Measurements from ENCODE around the gene RBM43. TPM values are rescaled to one million over a fixed set of nuclear protein-coding genes. Genes with fewer than 3 reads are reported as not detected.
"Not testable (repeated sequence)": the region's sequence is repeated elsewhere in the genome, so short reads cannot be mapped to it uniquely, and the experiment has no call there.

The RBM43 gene
- total and polyA plus RNA-seq, 4 donors, result 3.0 to 17.8 (median 5.7) TPM

GRCh38 chr2:151297882-151298281, 36.2 kb upstream of the RBM43 start:
- Histone ChIP-seq H3K36me3 (ENCODE audit: control insufficient read depth in 4 of 4, insufficient read depth in 4 of 4, low read length in 4 of 4) (no peaks in the 10 kb centered on the region), H3K27ac (ENCODE audit: low read depth in 1 of 2, low read length in 1 of 2) (no peak overlapping the region), H3K27me3 (ENCODE audit: control insufficient read depth in 3 of 3, insufficient read depth in 3 of 3, low read length in 2 of 3) (no peaks in the 10 kb centered on the region), H3K9me3 (ENCODE audit: control insufficient read depth in 4 of 4, insufficient read depth in 3 of 4, low read length in 3 of 4) (no peaks in the 10 kb centered on the region), H3K4me1 (ENCODE audit: control insufficient read depth in 5 of 5, insufficient read depth in 5 of 5, low read length in 5 of 5) (no peaks in the 10 kb centered on the region), H3K4me3 (no peak overlapping the region), H3K9ac (ENCODE audit: insufficient read depth in 1 of 2, low read length in 2 of 2) (no peak overlapping the region)
- 0 to 9% methylated on average over 1 of the region's 1 CpG for WGBS, 2 donors
- DNase-seq (no peak), ATAC-seq (ENCODE audit: insufficient read depth, low FRiP score) (no peak)
- no peak for TF ChIP-seq CTCF (IDR thresholded peaks at IDR 0.05; ENCODE audit: control extremely low read depth, extremely low read depth)

- ATAC-seq (ENCODE audit: insufficient read depth, low FRiP score); H3K36me3 ChIP-seq (ENCODE audit: control insufficient read depth in 4 of 4, insufficient read depth in 4 of 4, low read length in 4 of 4); H3K27ac ChIP-seq (ENCODE audit: low read depth in 1 of 2, low read length in 1 of 2); H3K4me3 ChIP-seq; H3K27me3 ChIP-seq (ENCODE audit: control insufficient read depth in 3 of 3, insufficient read depth in 3 of 3, low read length in 2 of 3); DNase-seq; H3K9ac ChIP-seq (ENCODE audit: insufficient read depth in 1 of 2, low read length in 2 of 2); H3K4me1 ChIP-seq (ENCODE audit: control insufficient read depth in 5 of 5, insufficient read depth in 5 of 5, low read length in 5 of 5); H3K9me3 ChIP-seq (ENCODE audit: control insufficient read depth in 4 of 4, insufficient read depth in 3 of 4, low read length in 3 of 4): not testable (repeated sequence)
- WGBS, 2 donors, result 90 to 97% methylated on average over 33 to 35 of the region's 35 CpGs
These were observed 34.3 kb upstream of the RBM43 start for GRCh38 chr2:151295926-151296325.

- H3K27ac ChIP-seq (ENCODE audit: low read depth in 1 of 2, low read length in 1 of 2), result no peak overlapping the region
- ATAC-seq (ENCODE audit: insufficient read depth, low FRiP score) (no peak), DNase-seq (peak in 1 of 3 donors; percentile 45)
- TF ChIP-seq CTCF (IDR thresholded peaks at IDR 0.05; ENCODE audit: control extremely low read depth, extremely low read depth), result no peak
- H3K4me1 ChIP-seq (ENCODE audit: control insufficient read depth in 5 of 5, insufficient read depth in 5 of 5, low read length in 5 of 5), result peaks cover 0 to 9% (median 5%) of the 10 kb centered on the region in 5 donors
- no peaks in the 10 kb centered on the region for H3K36me3 ChIP-seq (ENCODE audit: control insufficient read depth in 4 of 4, insufficient read depth in 4 of 4, low read length in 4 of 4)
- no peak overlapping the region for H3K4me3 ChIP-seq
- no peak overlapping the region for H3K9ac ChIP-seq (ENCODE audit: insufficient read depth in 1 of 2, low read length in 2 of 2)
- no peaks in the 10 kb centered on the region for H3K9me3 ChIP-seq (ENCODE audit: control insufficient read depth in 4 of 4, insufficient read depth in 3 of 4, low read length in 3 of 4)
- no peaks in the 10 kb centered on the region for H3K27me3 ChIP-seq (ENCODE audit: control insufficient read depth in 3 of 3, insufficient read depth in 3 of 3, low read length in 2 of 3)
These were observed 30.9 kb upstream of the RBM43 start for GRCh38 chr2:151292546-151292945.

GRCh38 chr2:151292141-151292540, 30.5 kb upstream of the RBM43 start:
- DNase-seq (no peak), ATAC-seq (ENCODE audit: insufficient read depth, low FRiP score) (no peak)
- Histone ChIP-seq H3K9ac (ENCODE audit: insufficient read depth in 1 of 2, low read length in 2 of 2) (no peak overlapping the region), H3K4me3 (no peak overlapping the region), H3K4me1 (ENCODE audit: control insufficient read depth in 5 of 5, insufficient read depth in 5 of 5, low read length in 5 of 5) (peaks cover 0 to 9% (median 5%) of the 10 kb centered on the region in 5 donors), H3K27ac (ENCODE audit: low read depth in 1 of 2, low read length in 1 of 2) (no peak overlapping the region), H3K9me3 (ENCODE audit: control insufficient read depth in 4 of 4, insufficient read depth in 3 of 4, low read length in 3 of 4) (no peaks in the 10 kb centered on the region), H3K27me3 (ENCODE audit: control insufficient read depth in 3 of 3, insufficient read depth in 3 of 3, low read length in 2 of 3) (no peaks in the 10 kb centered on the region), H3K36me3 (ENCODE audit: control insufficient read depth in 4 of 4, insufficient read depth in 4 of 4, low read length in 4 of 4) (no peaks in the 10 kb centered on the region)
- 52 to 68% methylated on average over 2 of the region's 2 CpGs for WGBS, 2 donors
- TF ChIP-seq CTCF (IDR thresholded peaks at IDR 0.05; ENCODE audit: control extremely low read depth, extremely low read depth), result no peak

Data from lung (tissue), 12 donors.